GM18858 (cell line): Measurements from ENCODE around the gene CAV2.
"Not testable (repeated sequence)": the region's sequence is repeated elsewhere in the genome, so short reads cannot be mapped to it uniquely, and the experiment has no call there.

Experiments used
- ATAC-seq: cut with Tn5 transposase; IDR thresholded peaks from one replicate; pipeline ENCODE4 v1.9.1; 2021; ENCODE audit not compliant: unreplicated experiment

The CAV2 gene

GRCh38 chr7:116499168-116500077, at the start of gene CAV2:
Gene CAV2, plus strand, starts transcription at chr7:116499738. Its CDS starts 44 bp downstream, at chr7:116499782.
- ATAC-seq = no peak

- ATAC-seq = no peak
Measured at GRCh38 chr7:116449950-116450349, 49.6 kb upstream of the CAV2 start.

- ATAC-seq = no peak
Measured at GRCh38 chr7:116451957-116452729, 47.4 kb upstream of the CAV2 start.

GRCh38 chr7:116454377-116454776, 45.2 kb upstream of the CAV2 start:
- ATAC-seq = no peak

GRCh38 chr7:116455009-116455408, 44.5 kb upstream of the CAV2 start:
- ATAC-seq = no peak

GRCh38 chr7:116455499-116455898, 44.0 kb upstream of the CAV2 start:
- no peak for ATAC-seq

- ATAC-seq = no peak
Measured at GRCh38 chr7:116461500-116461899, 38.0 kb upstream of the CAV2 start.

GRCh38 chr7:116463956-116464355, 35.6 kb upstream of the CAV2 start:
- ATAC-seq = no peak

GRCh38 chr7:116464375-116464774, 35.2 kb upstream of the CAV2 start:
- ATAC-seq = no peak

- ATAC-seq = no peak
Measured at GRCh38 chr7:116465125-116465524, 34.4 kb upstream of the CAV2 start.

GRCh38 chr7:116468534-116468933, 31.0 kb upstream of the CAV2 start:
- ATAC-seq = no peak

- no peak for ATAC-seq
Measured at GRCh38 chr7:116477625-116478024, 21.9 kb upstream of the CAV2 start.

- no peak for ATAC-seq
Measured at GRCh38 chr7:116478834-116479233, 20.7 kb upstream of the CAV2 start.

- no peak for ATAC-seq
Measured at GRCh38 chr7:116483271-116483942, 16.1 kb upstream of the CAV2 start.

GRCh38 chr7:116484389-116484788, 15.1 kb upstream of the CAV2 start:
- not testable (repeated sequence) for ATAC-seq

GRCh38 chr7:116487907-116488521, 11.5 kb upstream of the CAV2 start:
- ATAC-seq = no peak

- no peak for ATAC-seq
Measured at GRCh38 chr7:116490351-116490750, 9.2 kb upstream of the CAV2 start.

- ATAC-seq = no peak
Measured at GRCh38 chr7:116491887-116492653, 7.5 kb upstream of the CAV2 start.

GRCh38 chr7:116492654-116493109, 6.9 kb upstream of the CAV2 start:
- ATAC-seq = no peak

- no peak for ATAC-seq
Measured at GRCh38 chr7:116493449-116493848, 6.1 kb upstream of the CAV2 start.
